RWPE1 (cell line): ENCODE results near the gene DPEP3.
"Not testable (repeated sequence)": the region's sequence is repeated elsewhere in the genome, so short reads cannot be mapped to it uniquely, and the experiment has no call there.

Experiments used
- CTCF ChIA-PET: fragments of 350-600 bp; sonication (Branson Sonifier 250); formaldehyde crosslinking; extraction: SDS; loops from one replicate; lab custom pipeline; 2021; lab: Yijun Ruan, JAX
- POLR2A ChIA-PET: fragments of 400-600 bp; formaldehyde crosslinking; extraction: SDS; loops from one replicate; lab custom pipeline; 2020; ENCODE audit warnings: antibody characterized with exemption; ENCODE audit not compliant: low non-redundant PET; lab: Yijun Ruan, JAX
- DNase-seq: peaks from one replicate; pipeline ENCODE4 v3.0.0; 2012; ENCODE audit warnings: low spot score
- H3K27ac ChIP-seq: fragments of 450-650 bp; 2 replicates; pipeline ENCODE4 v1.5.1; 2017
- TF ChIP-seq, protein P1 (sequence below): fragments of 450-650 bp; conservative IDR thresholded peaks from 2 replicates; pipeline ENCODE4 v1.5.1; 2017; ENCODE audit warnings: low read depth, mild to moderate bottlenecking

DPEP3 gene

DNA sequence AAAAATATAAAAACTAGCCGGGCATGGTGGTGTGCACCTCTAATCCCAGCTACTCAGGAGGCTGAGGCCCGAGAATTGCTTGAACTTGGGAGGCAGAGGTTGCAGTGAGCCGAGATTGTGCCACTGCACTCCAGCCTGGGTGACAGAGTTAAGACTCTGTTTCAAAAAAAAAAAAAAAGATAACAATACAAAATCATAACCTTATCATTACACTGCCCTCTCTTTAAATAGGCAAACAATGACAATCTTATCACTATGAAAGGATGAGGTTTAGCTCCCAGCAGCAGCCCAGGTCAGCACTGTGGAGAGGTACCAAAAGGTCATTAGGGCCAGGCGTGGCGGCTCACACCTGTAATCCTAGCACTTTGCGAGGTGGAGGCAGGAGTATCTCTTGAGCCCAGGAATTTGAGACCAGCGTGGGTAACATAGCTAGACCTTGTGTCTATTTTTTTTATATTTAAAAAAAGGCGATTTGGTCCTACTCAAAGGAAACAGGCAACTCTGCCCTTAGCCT, 38.9 kb upstream of the DPEP3 start:
- ChIA-PET POLR2A (no interaction called here), CTCF (no interaction called here)
- H3K27ac ChIP-seq: no peak overlapping the region
- no peak for DNase-seq
- TF ChIP-seq, protein P1, sequence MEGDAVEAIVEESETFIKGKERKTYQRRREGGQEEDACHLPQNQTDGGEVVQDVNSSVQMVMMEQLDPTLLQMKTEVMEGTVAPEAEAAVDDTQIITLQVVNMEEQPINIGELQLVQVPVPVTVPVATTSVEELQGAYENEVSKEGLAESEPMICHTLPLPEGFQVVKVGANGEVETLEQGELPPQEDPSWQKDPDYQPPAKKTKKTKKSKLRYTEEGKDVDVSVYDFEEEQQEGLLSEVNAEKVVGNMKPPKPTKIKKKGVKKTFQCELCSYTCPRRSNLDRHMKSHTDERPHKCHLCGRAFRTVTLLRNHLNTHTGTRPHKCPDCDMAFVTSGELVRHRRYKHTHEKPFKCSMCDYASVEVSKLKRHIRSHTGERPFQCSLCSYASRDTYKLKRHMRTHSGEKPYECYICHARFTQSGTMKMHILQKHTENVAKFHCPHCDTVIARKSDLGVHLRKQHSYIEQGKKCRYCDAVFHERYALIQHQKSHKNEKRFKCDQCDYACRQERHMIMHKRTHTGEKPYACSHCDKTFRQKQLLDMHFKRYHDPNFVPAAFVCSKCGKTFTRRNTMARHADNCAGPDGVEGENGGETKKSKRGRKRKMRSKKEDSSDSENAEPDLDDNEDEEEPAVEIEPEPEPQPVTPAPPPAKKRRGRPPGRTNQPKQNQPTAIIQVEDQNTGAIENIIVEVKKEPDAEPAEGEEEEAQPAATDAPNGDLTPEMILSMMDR: no peak

DNA sequence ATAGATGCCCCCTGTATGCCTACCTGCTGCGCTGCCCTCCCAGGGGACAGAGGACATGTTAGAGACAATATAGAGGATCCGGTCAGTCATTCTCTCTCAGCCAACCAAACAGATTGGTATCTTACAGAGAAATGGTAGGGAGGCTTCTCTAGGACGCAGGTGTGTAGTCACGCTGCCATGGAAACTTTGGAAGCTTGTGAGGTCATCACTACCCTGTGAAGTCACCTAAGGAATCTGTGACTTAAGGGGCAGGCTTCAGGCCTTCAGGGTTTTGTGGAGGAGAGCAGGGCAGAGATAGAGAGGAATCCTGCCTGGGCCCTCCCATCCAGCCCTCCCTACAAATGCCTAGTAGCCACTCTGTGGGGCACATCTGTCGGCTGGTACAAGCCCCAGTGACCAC, 35.4 kb upstream of the DPEP3 start, which contains the start of gene DPEP2NB:
TSS of gene DPEP2NB (minus strand) at position 231 of the 400 bp plus-strand sequence. CDS start at position 90, 141 bp downstream.
- CTCF ChIA-PET: interaction anchor here (0.6 to 1.6 kb wide), 3 partner anchors 10 to 75 kb away, joined by 3 to 6 read pairs (median 4); no protein-coding TSS in a partner anchor
- TF ChIP-seq, protein P1: no peak
- POLR2A ChIA-PET: no interaction called here
- H3K27ac ChIP-seq: no peak within 1 kb of the TSS
- DNase-seq: no peak

- CTCF ChIA-PET: interaction anchor here (1.1 kb wide), 1 partner anchor 27 kb away, joined by 3 read pairs; no protein-coding TSS in a partner anchor
- H3K27ac ChIP-seq: peak overlapping the region; percentile 26; the same call in 1 of the 2 replicates
- DNase-seq: no peak
- TF ChIP-seq, protein P1: no peak
- POLR2A ChIA-PET: no interaction called here
Observed at GRCh38 chr16:68013440-68013839, 33.1 kb upstream of the DPEP3 start.

GRCh38 chr16:68009872-68010271, 29.6 kb upstream of the DPEP3 start:
- CTCF ChIA-PET, H3K27ac ChIP-seq, POLR2A ChIA-PET, DNase-seq: not testable (repeated sequence)

DNA sequence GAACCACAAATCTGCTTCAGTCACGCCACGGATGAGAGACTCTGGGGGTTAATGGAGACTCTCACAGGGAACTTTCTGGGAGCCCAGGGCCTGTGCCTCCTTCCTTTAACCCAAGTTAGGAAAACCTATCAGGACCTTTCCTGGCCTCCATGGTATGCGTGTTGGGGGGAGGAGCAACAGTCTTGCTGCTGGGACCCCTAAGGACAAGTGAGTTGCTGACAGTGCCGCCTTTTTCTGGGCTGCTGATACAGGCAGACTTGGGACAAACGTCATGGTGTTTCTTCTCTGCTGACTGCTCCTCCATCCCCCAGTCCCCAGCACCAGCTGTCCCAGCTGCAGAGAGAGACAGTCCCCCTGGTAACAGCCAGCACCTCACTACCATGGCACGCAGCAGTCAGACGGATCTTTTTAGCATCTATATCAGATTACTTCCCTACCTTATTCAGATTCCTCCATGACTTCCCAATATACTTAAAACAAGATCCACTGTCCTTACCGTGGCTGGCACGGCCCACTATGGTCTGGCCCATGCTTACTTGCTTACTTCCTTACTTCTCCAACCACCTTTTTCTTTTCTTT, 28.9 kb upstream of the DPEP3 start:
- H3K27ac ChIP-seq: no peak overlapping the region
- POLR2A ChIA-PET: no interaction called here
- CTCF ChIA-PET: no interaction called here
- TF ChIP-seq, protein P1: no peak
- no peak for DNase-seq

GRCh38 chr16:68005786-68006286, 25.5 kb upstream of the DPEP3 start:
- H3K27ac ChIP-seq: peak overlapping the region; percentile 77
- peak; percentile 33 for DNase-seq

More at GRCh38 chr16:68005786-68006286, 25.5 kb upstream of the DPEP3 start:
- ChIA-PET POLR2A (interaction anchor here (0.8 kb wide), 1 partner anchor 17 kb away, joined by 3 read pairs; the partner anchor contains the start of genes DDX28 and DUS2), CTCF (interaction anchor here (0.6 to 1.5 kb wide), 5 partner anchors 10 to 345 kb away, joined by 3 to 6 read pairs (median 5); partner anchors contain the start of gene DPEP2NB)
- TF ChIP-seq, protein P1: no peak
